Measurements from ENCODE around the gene ELMO1.

GRCh38 chr7:37220664-37221063 is 228.0 kb downstream of the ELMO1 start:
- TF ChIP-seq CTCF (conservative IDR thresholded peaks at IDR 0.05; ENCODE audit: low read depth, low read length): no peak
- TF ChIP-seq EZH2 (IDR thresholded peaks at IDR 0.05; ENCODE audit: borderline replicate concordance, low read depth, low read length, poor library complexity, severe bottlenecking): no peak

All from A673 (cell line).